Type B pancreatic cell (in vitro differentiated cells): ENCODE data around the gene CCBE1. TPM values are rescaled to one million over a fixed set of nuclear protein-coding genes. Genes with fewer than 3 reads are reported as not detected.

Experiments used
- DNase-seq: peaks from one replicate; pipeline ENCODE4 v3.0.0; 2021; ENCODE audit warnings: mixed read lengths; ENCODE audit not compliant: unreplicated experiment; ENCODE audit errors: extremely low spot score
- H3K27ac Mint-ChIP-seq: 2 replicates; pipeline ENCODE4 v1.8.0; 2021; ENCODE audit warnings: mild to moderate bottlenecking, mixed read lengths
- H3K27me3 Mint-ChIP-seq: 2 replicates; pipeline ENCODE4 v1.8.0; 2021; ENCODE audit warnings: mixed read lengths
- H3K36me3 Mint-ChIP-seq: 2 replicates; pipeline ENCODE4 v1.8.0; 2021; ENCODE audit warnings: mixed read lengths
- H3K4me1 Mint-ChIP-seq: one replicate; pipeline ENCODE4 v1.8.0; 2021; ENCODE audit warnings: mixed read lengths; ENCODE audit not compliant: unreplicated experiment
- H3K4me3 Mint-ChIP-seq: 2 replicates; pipeline ENCODE4 v1.8.0; 2021; ENCODE audit warnings: mild to moderate bottlenecking, mixed read lengths
- H3K9me3 Mint-ChIP-seq: 2 replicates; pipeline ENCODE4 v1.8.0; 2021; ENCODE audit warnings: mixed read lengths
- total RNA-seq: library from RNA; stranded (reverse); gene quantifications from 2 replicates; pipeline ENCODE4 v1.2.1, GENCODE V29; 2021; ENCODE audit warnings: low replicate concordance
- TF ChIP-seq, protein P1 (sequence below): fragments of 200-600 bp; sonication (generic); conservative IDR thresholded peaks from 2 replicates; pipeline ENCODE4 v1.5.0; 2021; ENCODE audit warnings: antibody characterized with exemption, mild to moderate bottlenecking

CCBE1 gene
- total RNA-seq, 1 donor from 2014 or later: 51.3 TPM

GRCh38 chr18:59509481-59510442 lies 187.5 kb downstream of the CCBE1 start:
- DNase-seq: no peak
- Mint-ChIP-seq H3K36me3 (peaks cover 10% of the 10 kb centered on the region), H3K4me1 (peaks cover 35% of the 10 kb centered on the region), H3K27me3 (peaks cover 14% of the 10 kb centered on the region), H3K4me3 (no peak overlapping the region), H3K27ac (peak overlapping the region; percentile 22), H3K9me3 (peaks cover 20% of the 10 kb centered on the region)
- TF ChIP-seq, protein P1, sequence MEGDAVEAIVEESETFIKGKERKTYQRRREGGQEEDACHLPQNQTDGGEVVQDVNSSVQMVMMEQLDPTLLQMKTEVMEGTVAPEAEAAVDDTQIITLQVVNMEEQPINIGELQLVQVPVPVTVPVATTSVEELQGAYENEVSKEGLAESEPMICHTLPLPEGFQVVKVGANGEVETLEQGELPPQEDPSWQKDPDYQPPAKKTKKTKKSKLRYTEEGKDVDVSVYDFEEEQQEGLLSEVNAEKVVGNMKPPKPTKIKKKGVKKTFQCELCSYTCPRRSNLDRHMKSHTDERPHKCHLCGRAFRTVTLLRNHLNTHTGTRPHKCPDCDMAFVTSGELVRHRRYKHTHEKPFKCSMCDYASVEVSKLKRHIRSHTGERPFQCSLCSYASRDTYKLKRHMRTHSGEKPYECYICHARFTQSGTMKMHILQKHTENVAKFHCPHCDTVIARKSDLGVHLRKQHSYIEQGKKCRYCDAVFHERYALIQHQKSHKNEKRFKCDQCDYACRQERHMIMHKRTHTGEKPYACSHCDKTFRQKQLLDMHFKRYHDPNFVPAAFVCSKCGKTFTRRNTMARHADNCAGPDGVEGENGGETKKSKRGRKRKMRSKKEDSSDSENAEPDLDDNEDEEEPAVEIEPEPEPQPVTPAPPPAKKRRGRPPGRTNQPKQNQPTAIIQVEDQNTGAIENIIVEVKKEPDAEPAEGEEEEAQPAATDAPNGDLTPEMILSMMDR: no peak

DNA sequence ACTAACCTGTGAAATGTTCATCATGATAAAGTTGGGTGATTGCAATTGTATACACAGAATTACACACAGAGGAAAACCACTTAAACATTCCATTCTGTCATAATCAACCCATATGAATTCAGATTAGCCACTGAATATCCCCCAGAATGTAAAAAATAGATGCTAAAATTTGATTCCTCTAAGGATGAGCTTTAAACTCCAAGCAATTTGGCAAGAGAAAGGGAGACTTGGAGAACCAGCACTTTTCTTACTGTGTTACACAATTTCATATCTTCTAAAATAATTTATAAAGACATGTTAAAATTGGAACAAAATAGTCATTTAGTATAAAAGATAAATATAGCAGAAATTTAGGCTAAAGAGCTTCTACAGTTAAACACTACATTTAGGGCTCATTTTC lies 191.9 kb downstream of the CCBE1 start:
- H3K27ac Mint-ChIP-seq: no peak overlapping the region
- peaks cover 20% of the 10 kb centered on the region for H3K9me3 Mint-ChIP-seq
- H3K4me3 Mint-ChIP-seq: no peak overlapping the region
- H3K36me3 Mint-ChIP-seq: peaks cover 10% of the 10 kb centered on the region
- H3K4me1 Mint-ChIP-seq: peaks cover 37% of the 10 kb centered on the region
- no peak for DNase-seq
- TF ChIP-seq, protein P1: no peak
- H3K27me3 Mint-ChIP-seq: peaks cover 9% of the 10 kb centered on the region

DNA sequence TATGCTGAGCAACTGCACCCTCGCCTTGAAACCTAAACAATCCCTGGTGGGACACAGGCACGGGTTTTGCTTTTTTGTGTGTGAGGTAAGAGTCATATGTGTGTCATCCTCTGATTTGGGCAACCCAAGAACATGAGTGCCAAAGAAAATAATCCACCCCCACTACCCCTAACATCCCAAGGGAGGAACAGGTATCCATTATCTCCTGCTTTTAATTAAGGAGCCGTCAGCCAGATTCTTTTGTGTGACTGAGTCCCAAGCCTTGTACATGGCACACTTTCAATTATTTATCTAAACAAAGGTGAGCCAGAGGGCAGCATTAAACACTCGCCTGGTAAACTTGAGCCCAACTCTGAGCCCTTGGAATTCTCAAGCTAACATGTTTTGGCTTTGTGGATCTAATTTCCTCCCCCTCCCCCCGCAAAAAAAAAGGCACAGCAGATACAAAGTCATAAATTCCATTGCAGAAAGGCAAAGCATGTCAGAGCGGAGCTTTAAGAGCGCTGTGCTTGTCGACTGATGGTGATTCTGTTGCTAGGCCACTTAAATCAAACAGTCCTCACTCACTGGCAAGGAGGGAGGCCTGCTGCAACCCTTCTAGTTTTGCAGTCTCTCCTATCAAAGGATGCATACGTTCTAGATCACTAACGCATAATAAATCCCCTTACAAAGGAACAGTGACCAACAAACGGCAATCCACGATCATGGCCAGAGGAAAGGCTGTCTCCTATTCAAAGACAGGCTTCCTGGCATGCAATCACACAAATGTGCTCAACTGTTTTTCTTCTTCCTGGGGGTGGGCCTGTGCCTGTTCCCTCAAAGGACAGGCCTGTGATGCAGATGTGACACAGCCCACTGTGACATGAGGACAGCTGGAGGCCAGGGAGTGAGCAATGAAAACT lies 194.7 kb downstream of the CCBE1 start:
- Mint-ChIP-seq H3K4me1 (peaks cover 27% of the 10 kb centered on the region), H3K27me3 (peaks cover 9% of the 10 kb centered on the region), H3K9me3 (peaks cover 29% of the 10 kb centered on the region), H3K27ac (peak overlapping the region; percentile 31), H3K36me3 (peaks cover 21% of the 10 kb centered on the region), H3K4me3 (peak overlapping the region; percentile 4)
- TF ChIP-seq, protein P1: no peak
- DNase-seq: no peak

DNA sequence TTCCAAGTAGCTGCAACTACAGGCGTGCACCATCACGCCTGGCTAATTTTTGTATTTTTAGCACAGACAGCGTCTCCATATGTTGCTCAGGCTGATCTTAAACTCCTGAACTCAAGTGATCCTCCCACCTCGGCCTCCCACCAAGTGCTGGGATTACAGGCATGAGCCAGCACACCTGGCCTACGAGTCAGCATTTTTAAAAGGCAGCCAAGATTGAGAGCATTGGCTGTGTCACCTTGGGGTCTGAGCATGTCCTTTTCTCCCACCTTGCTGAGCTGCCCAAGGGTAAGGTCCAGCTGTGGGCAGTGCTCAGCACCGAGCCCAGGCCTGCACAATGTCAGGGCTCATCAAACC lies 195.3 kb downstream of the CCBE1 start:
- Mint-ChIP-seq H3K36me3 (peaks cover 19% of the 10 kb centered on the region), H3K27me3 (peaks cover 6% of the 10 kb centered on the region), H3K9me3 (peaks cover 23% of the 10 kb centered on the region), H3K4me1 (peaks cover 27% of the 10 kb centered on the region), H3K27ac (peak overlapping the region; percentile 31), H3K4me3 (peak overlapping the region; percentile 4)
- DNase-seq: no peak
- TF ChIP-seq, protein P1: no peak

DNA sequence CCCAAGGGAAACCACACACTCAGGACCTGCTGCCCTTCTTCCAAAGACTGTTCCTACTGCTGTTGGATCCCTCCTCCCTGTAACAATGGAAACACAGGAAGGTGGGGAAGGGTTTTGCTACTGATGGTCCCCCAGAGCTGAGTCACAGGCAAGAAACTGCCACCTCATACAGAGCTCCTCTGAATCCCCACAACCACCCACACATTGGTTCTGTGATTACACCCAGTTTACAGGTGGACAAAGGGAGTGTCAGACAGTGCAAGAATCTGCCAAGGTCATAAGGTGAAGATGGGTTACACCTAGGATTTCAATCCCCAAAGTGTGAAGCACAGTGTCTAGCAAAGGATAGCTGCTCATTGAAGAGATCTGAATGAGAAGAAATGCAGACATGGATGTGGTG lies 196.5 kb downstream of the CCBE1 start:
- H3K27me3 Mint-ChIP-seq: peaks cover 2% of the 10 kb centered on the region
- TF ChIP-seq, protein P1: no peak
- peaks cover 18% of the 10 kb centered on the region for H3K9me3 Mint-ChIP-seq
- no peak overlapping the region for H3K27ac Mint-ChIP-seq
- H3K4me3 Mint-ChIP-seq: no peak overlapping the region
- no peak for DNase-seq
- peaks cover 27% of the 10 kb centered on the region for H3K4me1 Mint-ChIP-seq
- peaks cover 17% of the 10 kb centered on the region for H3K36me3 Mint-ChIP-seq
